HG02970 (cell line): Measurements from ENCODE around the gene PYROXD2.
"Not testable (repeated sequence)": the region's sequence is repeated elsewhere in the genome, so short reads cannot be mapped to it uniquely, and the experiment has no call there.

Experiments
- ATAC-seq: cut with Tn5 transposase; IDR thresholded peaks from one replicate; pipeline ENCODE4 v1.9.1; 2021; ENCODE audit warnings: mild to moderate bottlenecking, moderate library complexity, moderate number of reproducible peaks; ENCODE audit not compliant: unreplicated experiment, low FRiP score

PYROXD2 gene

DNA sequence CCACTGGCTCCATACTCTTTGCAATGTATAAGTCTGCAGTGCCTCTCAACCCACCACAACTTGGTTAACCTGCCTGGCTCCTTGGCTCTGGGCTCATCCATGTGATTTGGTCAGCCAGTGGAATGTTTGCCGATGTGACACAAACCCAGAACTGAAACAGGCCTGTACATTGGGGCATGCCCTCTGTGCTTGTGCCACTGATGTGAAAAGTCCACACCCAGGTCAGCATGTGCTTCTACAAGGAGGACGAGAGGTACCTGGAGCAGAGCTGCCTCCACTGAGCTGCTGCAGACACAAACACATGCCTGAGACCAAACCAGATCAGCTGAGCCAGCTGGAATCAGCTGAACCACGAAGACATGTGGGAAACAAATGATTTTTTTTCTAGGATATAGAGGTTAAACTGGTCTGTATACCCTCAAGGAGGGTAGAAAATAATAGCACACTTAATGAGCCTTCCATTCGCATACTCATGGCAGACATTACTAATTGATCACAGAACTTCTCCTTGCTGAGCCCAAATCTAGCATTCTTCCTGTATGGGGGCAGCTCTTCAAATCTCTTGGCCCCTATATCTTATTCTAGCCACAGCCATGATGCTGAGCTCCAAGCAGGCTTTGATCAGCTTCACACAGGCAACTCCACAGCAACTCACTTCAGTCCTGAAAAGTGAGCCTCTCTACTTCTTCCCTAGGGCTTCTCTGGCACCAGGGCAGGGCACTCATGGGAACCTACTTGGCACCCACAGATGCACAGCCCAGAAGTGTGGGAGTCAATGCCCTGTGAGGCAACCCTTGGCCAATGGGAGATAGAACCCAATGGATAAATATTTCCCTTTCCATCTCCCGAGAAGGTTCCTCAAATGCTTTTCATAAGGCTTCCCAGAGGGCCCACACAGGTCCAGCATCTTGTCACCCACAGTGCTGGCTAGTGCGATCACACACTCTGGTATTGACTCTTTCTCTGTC lies 18.6 kb downstream of the PYROXD2 start:
- no peak for ATAC-seq

DNA sequence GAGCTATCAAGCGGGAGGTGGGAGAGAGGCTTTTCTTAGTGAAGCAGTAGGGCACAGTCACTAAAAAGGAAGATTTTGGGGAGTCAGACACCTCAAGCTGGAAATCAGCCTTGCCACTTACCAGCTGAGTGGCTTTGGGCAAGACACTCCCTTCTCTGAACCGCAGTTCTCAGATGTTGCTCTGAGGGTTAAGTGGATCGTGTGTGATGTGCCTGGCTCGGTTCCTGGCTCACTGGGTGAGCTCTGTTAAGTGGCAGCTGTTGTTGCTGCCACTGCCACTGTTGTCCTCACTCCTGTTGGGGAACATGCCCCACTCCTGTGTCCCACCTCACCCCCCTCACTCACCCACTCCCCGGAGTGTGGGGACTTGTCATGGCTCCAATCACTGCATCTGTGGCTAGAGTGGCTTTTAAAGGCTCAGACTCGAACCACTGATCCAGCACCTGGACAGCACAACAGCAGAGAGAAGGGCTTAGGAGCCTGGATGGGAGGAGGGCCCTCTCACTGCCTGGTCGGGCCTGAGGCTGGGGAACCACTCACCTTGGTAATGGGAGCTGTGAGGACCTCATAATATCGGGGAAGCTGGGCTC lies 20.0 kb downstream of the PYROXD2 start:
- no peak for ATAC-seq

DNA sequence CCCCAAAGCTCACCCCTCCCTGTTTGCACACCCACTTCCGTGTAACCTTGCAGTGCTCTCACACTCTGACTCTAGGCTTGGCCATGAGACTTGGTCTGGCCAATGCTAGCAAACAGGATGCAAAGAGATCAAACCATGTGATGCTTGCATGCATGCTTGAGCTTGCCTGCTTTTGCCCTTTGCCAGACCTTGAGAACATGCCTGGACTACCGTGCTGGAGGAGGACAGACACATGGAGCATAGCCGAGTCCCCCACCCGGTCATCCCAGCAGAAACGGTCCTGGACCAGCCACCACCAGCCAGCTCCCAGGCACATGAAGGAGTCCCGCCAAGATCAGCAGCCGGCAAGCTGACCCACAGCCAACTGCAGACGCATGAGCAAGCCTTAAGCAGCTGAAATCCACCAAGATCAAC lies 23.4 kb downstream of the PYROXD2 start:
- ATAC-seq, result no peak

DNA sequence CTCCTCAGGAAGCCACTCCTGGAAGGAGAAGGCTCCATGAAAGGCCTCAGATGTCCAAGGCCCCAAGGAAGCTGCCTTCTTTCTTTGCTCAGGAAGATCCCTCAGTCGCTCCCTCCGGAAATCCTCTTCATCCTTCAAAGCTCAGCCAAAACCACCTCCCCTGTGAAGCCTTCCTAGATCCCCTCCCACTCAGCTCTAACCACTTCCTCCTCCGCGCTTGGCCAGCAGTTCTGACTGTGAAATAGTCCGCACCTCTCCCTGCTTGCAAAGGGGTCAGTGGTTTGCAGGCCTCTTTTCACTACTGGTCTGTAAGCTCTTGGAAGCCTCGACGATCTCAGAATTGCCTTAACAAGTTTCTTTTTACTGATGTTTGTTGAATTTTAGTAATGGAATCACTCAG lies 23.9 kb downstream of the PYROXD2 start:
- no peak for ATAC-seq

DNA sequence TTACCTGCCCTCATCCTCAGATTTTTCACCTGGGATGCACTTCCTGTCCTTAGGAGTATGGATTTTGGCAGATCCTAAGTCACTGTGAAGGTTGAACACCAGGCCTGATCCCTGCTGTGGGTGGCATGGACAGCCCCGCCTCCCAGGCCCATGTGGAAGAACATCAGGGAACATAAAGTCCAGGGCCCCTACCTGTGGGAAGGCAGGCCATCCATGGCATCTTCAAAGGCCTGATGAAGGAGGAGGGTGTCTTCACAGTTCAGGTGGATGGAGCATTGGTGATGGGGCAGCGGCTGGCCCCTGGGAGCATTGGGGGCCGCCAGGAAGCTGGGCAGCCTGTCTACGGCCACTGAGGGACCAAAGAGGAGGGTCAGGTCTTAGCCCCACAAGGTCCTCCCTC lies 24.6 kb downstream of the PYROXD2 start:
- no peak for ATAC-seq

DNA sequence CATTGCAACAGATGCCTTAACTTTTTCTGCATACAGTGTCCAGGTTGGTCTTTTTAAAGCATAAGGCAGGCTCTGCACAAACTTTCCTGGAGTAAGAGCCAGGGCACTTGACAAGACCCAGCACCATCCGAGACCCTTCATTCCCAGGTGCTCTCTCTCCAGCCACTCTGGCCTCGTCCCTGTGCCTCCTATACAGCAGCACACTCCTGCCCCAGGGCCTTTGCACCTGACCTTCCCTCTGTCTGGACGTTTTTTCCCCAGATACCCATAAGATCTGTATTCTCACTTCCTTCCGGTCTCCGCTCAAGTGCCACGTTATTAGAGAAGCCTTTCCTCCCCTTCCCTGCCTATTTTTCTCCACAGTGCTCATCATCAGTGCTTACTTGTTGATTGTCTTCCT lies 25.6 kb downstream of the PYROXD2 start:
- ATAC-seq, result no peak

DNA sequence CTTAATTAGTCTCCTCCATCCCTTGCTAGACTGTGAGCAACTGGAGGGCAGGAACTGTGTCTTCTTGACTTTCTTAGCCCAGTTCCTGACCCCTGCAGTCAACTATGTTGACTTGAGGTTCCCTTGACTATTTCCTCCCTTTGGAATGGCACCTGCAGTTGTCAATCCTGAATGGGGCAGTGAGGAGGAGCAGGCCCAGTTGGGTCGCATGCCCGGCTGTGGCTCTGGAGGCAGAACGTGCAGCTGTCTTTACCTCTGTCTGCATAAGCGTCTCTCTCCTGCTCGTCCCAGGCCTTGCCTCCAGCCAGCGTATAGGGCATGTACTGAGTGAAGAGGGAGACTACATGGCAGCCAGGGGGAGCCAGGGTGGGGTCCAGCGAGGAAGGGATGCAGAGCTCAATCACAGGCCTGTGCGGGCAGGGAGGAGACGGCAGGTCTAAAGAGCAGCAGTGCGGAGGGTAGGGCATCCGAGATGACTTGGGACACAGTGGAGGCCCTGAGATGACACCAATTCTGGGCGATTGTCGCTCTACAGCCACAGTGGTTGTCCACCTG lies 26.8 kb downstream of the PYROXD2 start:
- no peak for ATAC-seq

DNA sequence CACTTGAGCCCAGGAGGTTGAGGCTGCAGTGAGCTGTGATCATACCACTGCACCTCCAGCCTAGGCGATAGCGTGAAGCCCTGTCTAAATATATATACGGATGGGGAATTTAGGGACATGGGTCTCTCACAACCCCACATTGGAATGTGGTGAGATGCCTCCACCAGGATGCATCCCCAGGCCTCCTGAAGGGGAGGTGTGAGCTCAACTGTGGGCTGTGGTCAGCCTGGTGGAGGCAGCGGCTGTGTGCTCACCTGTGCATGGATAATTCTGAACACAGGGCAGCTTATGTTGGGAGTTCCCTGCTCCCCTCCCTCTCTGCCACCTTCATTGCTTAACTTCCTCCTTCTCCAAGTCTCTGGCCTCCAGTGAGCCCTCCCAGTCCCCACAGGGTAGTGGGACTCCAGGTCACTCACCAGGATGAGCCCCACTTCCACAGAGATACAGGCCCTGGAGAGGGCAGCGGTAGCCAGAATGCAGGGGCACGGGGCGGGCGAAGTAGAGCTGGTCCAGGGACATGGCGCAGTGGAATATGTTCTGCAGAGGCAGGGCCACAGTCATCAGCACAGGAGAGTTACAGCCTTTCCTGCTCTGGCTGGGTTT lies 30.4 kb downstream of the PYROXD2 start:
- ATAC-seq, result no peak

DNA sequence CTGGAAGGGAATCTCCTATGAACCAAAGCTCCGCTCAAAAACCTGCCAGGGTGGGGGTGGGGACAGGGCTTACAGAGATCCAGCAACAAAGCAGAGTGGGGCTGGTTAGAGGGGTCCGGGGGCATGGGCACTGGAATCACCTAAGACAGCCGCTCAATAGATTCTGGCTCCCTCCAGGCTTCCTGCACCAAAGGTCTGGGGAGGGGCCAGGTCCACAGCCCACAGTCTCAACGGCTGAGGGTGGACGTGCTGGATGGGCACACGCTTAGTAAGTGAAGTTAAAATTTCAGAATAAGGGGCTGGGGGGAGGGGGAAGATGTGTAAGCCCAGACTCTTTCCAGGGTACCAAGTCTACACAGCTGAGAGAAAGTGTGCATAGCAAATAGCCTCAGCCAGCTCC lies 31.1 kb downstream of the PYROXD2 start:
- no peak for ATAC-seq

DNA sequence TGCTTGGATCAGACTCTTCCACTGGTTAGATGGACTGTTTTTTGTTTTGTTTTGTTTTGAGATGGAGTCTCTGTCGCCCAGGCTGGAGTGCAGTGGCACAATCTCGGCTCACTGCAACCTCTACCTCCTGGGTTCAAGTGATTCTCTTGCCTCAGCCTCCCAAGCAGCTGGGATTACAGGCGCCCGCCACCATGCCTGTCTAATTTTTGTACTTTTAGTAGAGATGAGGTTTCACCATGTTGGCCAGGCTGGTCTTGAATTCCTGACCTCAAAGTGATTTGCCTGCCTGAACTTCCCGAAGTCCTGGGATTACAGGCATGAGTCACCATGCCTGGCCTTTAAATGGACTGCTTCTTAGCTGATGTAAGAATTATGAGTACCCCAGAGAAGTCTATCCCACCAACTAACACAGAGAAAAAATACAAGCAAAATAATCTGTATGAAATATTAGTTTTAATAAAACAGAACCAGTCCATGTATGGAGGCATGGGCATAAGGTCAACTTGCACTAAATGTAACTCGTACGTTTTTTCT lies 31.8 kb downstream of the PYROXD2 start:
- ATAC-seq, result not testable (repeated sequence)

DNA sequence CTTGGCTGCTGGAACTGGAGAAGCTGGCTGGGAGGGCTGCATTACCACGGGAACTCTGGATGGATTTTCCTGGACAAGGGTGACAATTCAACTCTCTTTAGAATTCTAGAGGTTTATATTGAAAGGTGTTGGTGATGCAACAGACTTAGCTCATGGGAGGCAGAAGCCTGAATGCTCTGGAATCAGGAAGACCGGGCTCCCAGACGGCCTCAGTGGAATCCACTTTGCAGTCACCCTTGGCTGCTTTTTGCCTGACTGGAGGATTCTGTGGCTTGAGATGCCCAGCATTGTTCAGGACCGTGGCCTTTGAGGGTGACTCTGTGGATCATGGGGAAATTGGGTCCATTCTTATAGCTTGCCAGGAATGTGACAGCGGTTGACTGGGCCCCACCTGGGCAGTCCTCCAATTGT lies 32.3 kb downstream of the PYROXD2 start:
- ATAC-seq, result no peak

DNA sequence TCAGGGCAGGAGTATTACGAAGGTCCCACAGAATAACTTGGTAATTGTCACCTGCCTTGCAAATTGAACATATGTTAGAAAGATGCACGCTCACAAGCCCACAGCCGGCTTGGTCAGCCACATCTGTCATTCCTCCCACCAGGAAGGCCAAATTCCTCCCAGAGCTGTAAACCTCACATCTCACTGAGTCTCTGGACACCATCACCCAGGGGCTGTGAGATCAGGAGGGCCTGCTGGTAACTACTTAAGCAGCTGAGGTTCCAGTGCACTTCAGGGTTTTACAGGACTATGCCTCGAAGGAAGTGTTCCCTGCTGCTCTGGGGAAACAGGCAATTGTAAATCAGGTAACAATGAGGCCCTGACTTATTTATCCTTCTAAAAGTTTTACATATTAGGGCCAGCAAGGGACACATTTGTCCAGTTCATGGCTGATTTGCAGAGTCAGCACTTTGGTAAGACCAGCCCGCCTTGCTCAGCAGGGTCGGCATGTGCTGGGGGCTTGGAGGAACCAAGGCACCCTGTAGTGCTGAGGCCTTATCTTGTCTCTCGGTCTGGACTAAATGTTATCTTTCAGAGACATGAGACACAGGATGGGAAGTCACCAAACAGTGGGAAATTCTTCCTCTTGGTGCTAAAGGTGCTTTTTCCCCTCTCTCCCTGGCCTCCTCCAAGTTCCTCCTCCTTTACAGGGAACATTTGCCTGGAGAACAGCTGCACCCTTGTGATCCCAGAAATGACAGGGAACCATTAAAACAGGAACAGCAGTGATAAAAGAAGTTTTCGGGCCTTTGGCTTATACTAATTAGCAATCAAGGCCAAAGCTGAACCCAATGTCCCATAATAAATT lies 34.3 kb downstream of the PYROXD2 start:
- no peak for ATAC-seq

DNA sequence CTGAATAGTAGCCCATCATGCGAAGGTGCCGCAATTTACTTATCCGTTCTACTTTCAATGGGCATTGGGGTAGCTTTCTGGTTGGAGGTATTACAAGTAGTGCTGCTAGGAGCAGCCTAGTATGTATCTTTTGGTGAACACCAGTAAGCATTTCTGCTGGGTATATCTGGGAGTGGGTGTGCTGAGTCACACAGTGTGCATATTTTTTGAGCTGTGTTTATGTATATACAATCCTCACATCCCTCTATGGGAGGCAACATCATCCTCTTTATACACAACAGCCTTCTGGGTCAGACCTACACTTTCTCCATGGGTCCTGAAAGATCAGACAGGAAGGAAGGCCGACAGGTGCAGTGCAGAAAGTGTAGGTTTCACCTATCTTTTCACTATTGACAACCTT lies 36.3 kb downstream of the PYROXD2 start:
- ATAC-seq, result no peak

DNA sequence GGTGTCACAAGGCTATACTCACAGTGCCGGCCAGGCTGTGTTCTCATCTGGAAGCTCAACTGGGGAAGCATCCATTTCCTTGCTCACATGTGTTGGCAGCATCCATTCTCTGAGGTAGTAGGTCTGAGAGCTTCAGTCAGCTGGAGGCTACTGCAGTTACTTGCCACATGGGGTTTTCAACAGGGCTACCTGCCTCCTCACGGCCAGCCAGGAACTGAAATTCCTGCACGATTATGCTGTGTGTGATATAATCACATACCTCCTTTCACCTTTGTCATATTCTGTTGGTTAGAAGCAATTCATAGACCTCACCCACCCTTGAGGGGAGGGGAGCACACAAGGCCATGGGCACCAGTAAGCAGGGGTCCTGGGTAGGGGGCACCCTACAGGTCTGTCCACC lies 37.4 kb downstream of the PYROXD2 start:
- no peak for ATAC-seq

DNA sequence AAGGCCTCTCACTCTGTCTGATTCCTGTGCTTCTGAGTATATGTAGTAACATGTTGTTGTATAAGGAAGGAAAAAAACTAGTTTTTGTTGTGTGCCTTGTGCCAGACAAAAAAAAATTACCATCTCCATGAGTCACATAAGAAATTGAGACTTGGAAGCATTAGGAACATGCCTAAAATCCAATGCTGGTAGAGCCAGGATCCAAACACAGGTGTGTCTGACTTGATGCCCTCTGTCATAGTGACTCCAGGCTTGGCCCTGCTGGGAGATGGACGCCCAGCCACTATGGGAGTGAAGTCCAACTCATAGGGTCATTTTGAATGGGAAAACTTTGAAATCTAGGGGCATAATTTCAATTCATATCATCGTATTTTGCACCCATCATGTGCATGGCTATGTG lies 38.0 kb downstream of the PYROXD2 start:
- no peak for ATAC-seq

DNA sequence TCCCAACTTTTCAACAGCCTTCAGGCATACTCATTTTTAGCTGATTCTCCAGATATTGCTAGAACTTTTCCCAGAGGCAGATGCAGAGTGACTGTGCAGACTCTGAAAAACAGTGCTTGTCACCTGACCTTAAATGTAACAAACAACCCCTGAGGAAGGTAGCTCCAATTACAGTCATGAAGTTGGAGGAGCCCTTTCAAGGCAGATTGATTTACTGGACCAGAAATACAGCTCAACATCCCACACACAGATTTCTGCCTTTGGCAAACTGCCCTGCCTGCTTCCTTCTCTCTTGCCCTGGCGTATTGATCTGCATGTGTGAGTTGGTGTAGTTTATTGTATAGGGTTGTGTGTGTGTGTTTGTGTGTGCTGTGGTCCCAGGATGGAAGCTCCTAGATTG lies 38.5 kb downstream of the PYROXD2 start:
- no peak for ATAC-seq

DNA sequence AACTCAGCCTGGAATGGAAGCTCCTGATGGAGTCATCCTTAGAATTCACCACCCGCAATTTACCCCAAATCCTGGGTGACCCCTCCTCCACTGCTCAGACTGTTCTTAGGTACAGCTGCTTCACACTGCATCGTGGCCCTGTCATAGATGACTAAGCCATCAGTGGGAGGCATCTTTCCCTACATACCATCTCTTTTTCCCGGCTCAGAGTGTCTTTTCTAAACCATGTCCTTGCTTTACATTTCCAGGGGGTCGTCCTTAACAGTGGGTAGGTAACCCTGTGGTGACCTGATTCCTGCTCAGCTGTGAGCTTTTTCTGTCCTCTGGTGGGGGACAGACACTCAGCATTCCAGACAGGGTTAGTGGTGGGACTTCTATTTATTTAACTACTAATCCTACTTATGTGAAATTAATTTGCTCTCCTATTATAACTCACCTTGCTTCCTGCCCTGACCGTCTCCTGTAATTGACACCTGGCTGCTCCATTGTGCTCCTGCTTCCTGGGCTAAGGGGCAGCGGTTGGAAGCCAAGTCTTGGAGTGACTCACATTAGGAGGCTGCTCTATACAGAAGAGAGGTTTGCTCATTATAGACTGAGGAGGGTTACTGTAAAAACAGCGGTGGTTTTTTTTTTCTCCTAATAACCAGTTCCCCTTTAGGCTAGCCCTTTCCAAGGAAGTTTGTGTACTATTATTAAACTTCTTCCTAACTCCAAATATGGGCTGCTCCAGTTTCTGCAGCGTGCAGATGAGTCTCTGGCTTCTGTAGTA lies 40.6 kb downstream of the PYROXD2 start:
- no peak for ATAC-seq

DNA sequence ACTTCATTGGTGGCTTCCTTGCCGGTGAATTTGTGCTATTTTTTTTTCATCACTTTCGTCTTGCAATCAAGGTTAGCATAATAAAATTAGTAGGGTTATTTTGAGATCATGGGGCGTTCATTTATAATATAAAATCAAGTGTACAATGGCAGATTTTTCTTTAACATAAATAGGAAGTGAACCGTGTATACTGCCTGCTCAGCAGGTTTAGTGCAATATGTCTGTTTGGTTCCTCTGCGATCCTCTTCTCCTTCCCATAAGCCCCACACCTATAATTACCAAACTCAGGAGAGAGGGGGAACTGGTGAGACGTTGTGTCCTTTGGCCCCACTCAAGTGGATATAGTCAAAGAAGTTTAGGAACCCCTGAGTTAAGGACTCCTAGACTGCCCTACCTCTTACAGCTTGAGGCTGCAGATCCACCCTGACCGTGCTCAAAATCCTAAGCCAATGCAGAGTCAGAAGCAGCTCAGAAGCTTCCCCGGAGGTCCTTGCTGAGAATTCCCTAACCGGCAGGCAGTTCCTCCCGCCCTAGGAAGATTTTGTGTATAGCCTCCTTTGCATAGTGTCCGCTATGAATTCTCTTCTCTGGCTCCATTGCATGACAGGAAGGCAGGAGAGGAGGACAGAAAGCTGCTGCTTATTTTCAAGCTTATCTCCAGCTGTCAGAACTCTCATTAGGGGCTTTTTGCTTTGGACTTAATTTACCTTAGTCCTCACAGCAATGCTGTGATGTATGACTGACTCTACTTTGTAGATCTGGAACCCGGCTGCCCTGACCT lies 41.5 kb downstream of the PYROXD2 start:
- ATAC-seq, result no peak
